Skin epidermis (tissue), 12 donors: ENCODE data around the gene RPP38.

ENCODE experiments used
- H3K27ac ChIP-seq, 21 experiments: fragments of 200-600 bp; sonication (generic) in 11 of 21; one replicate each; pipeline ENCODE4 v1.5.0; 2020; ENCODE audit warnings: mild to moderate bottlenecking in 3 of 21, inconsistent platforms in 2 of 21, moderate library complexity in 2 of 21
- H3K4me3 ChIP-seq, 7 experiments: fragments of 200-600 bp; sonication (generic) in 2 of 7; one replicate each; pipeline ENCODE4 v1.5.0; 2020; ENCODE audit warnings: inconsistent platforms in 2 of 7, mild to moderate bottlenecking in 2 of 7, moderate library complexity in 1 of 7

Gene RPP38

DNA sequence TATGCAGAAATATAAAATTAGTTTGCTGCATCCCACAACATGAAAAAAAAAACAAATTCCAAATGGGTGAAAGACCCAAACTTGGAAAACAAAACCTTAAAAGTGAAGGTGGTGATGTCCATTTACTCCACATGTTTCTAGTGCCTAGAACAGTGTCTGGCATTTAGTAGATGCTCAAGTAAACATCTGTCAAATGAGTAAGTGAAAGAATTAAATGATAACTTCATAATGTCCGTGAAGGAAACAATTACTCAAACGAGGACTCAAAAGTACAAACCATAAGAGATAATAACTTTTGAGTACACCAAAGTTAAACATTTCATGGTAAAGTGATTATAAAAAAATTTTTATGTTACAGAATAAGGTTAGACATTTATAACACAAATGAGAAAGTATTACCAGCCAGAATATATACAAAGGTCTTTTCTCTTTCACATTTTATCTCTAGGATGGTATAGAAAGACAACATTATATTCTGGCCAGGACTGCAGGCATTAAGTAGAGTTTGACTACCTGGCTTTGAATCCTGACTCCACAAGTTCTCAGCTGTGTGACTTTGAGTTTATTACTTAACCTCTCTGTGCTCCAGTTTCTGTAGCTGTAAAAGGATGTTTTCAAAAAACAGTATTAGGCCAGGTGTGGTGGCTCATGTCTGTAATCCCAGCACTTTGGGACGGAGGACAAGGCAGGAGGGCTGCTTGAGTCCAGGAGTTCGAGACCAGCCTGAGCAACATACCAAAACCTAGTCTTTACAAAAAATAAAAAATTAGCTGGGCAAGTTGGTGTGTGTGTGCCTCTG lies 50.6 kb downstream of the RPP38 start:
- no peak overlapping the region for H3K27ac ChIP-seq

DNA sequence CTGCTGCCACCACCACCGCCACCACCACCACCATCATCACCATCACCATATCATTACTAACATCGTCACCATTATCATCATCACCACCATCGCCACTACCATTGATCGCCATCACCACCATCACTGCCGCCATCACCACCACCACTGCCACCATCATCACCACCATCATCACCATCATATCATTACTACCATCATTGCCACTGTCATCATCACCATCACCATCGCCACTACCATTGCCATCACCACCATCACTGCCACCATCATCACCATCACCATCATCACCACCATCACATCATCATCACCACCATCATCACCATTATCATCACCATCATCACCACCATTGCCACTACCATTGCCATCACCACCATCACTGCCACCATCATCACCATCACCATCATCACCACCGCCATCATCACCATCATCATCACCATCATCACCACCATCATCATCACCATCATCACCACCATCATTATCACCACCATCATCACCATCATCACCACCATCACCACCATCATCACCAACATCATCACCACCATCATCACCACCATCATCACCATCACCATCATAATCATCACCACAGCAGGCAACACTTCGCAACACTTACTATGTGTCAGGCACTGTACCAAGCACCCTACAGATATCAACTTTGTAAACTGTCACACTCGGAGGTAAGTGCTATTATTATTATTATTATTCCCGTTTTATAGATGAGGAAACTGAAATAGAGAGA lies 52.1 kb downstream of the RPP38 start:
- no peak overlapping the region for H3K4me3 ChIP-seq
- no peak overlapping the region for H3K27ac ChIP-seq

More for the DNA sequence above, 50.6 kb downstream of the RPP38 start:
- H3K4me3 ChIP-seq, result no peak overlapping the region

DNA sequence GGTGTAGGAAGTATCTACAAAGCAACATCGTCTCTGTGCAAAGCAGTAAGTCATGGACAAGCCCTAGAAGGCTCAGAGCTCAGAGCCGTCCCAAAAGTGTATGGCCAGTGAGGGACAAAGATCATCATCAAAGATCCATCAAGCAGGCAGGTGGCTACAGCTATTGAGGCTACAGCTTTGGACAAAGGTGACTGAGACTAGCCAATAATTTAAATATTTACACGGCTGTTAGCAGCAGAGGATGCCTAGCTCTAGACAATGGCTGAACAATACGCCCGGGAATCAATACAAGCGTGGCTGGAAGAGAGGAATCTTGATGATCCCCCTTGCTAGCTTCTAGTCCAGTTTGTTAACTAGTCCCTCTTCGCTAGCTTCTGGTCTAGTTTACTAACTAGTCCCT lies 53.4 kb downstream of the RPP38 start:
- no peak overlapping the region for H3K4me3 ChIP-seq
- no peak overlapping the region for H3K27ac ChIP-seq

DNA sequence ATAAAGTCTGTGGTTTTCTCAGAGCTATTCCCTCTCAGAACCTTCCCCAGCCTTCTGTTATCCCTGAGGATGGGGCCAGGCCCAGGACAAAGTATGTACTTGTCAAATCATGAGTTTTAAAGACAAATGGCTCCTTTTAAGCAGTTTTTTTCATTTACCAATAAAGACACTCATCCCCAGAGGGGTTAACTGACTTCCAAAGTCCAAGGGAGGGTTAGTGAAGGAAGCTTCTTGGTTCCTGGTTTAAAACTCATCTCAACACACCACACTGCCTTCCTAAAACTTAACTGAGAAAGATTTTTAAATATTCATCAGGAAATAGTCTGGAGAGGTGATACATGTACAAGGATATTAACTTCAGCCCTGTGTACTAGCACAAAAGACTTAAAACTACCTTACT lies 55.4 kb downstream of the RPP38 start:
- Histone ChIP-seq H3K4me3 (no peak overlapping the region), H3K27ac (no peak overlapping the region)
